GM12801 (cell line): ENCODE results near the gene ARFGEF2.

ENCODE experiments used
- TF ChIP-seq, protein P1 (sequence below): IDR thresholded peaks from one replicate; pipeline ENCODE4 v1.5.1; 2011; ENCODE audit warnings: control low read depth; ENCODE audit not compliant: insufficient read length; ENCODE audit errors: extremely low read depth

ARFGEF2 gene

DNA sequence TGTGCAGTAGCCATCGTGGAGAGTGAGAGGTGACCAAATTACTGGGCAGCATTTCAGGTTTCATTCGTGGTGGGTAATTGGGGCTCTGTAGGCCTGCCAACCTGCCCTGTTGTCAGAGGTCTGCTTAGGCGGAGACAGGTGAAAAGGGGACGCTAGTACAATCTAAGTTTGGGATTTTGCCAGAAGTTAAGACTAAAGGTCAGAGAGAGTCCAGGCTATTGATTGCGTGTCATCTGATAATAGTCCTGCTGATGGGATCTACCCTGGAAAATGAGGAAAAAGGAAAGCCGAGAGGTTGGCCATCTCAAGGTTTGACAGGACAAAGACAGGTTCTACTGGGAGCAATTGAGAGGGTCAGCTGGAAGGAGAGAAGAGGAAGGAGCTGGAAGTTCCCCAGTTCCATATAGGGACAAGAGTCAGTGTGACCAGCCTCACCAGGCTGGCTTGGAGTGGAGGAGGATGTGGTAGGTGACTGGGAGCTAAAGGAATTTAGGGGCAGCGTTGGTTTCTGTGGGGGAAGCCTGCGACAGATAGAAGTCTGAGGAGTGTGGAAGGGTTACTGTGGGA, 10.9 kb downstream of the ARFGEF2 start:
- TF ChIP-seq, protein P1, sequence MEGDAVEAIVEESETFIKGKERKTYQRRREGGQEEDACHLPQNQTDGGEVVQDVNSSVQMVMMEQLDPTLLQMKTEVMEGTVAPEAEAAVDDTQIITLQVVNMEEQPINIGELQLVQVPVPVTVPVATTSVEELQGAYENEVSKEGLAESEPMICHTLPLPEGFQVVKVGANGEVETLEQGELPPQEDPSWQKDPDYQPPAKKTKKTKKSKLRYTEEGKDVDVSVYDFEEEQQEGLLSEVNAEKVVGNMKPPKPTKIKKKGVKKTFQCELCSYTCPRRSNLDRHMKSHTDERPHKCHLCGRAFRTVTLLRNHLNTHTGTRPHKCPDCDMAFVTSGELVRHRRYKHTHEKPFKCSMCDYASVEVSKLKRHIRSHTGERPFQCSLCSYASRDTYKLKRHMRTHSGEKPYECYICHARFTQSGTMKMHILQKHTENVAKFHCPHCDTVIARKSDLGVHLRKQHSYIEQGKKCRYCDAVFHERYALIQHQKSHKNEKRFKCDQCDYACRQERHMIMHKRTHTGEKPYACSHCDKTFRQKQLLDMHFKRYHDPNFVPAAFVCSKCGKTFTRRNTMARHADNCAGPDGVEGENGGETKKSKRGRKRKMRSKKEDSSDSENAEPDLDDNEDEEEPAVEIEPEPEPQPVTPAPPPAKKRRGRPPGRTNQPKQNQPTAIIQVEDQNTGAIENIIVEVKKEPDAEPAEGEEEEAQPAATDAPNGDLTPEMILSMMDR = no peak

DNA sequence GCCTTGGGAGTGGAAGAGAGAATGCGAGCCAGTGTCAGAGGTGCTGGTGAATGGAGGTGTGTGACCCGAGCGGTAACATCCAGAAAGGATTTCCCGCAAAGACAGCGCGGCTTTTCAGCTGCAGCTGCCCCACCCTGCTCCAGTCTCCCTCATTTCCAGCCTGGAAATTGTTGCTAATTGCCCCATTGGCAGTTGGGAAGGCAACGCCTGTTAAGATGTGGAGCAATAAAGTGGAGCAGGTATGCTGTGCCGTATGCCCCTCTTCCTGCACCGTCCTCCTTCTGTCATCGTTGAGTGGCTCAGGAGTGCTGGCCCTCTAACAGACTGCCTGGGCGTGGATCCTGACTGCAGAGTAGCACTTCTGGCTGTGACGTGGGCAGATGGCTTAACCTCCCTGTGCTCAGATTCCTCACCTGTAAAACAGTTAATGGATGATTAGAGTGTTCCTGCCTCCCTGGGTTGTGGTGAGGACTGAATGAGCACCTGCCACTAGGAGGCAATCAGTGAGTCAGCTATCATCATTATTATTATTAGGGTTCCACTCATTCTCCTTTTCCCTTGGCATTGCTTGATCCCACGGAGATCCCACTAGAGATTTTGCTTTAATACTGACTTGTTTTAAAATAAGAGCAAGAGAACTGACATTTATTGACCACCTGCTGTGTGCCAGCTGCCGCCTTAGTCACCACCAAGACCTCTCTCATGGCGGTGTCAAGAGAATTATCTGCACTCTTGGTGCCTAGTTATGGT, 11.7 kb downstream of the ARFGEF2 start:
- TF ChIP-seq, protein P1 = no peak

DNA sequence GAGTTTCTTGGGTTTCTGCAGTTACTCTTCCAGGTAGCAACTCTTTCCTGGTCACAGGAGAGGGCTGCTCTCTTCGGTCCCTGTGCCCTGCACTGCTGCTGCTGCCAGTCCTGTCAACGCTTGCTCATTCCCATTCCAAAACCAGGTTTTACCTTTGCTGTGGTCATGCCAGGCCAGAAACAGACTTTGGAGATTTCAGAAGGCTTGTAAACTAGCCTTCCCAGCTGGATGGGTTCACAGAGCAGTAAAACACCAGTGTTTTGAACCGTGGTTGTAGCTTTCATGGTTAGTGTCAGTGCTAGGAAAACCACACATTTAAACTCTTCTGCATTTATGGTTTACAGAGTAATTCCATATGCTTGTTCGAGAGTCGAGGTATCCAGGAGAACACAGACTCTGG, 16.2 kb downstream of the ARFGEF2 start:
- TF ChIP-seq, protein P1 = no peak

DNA sequence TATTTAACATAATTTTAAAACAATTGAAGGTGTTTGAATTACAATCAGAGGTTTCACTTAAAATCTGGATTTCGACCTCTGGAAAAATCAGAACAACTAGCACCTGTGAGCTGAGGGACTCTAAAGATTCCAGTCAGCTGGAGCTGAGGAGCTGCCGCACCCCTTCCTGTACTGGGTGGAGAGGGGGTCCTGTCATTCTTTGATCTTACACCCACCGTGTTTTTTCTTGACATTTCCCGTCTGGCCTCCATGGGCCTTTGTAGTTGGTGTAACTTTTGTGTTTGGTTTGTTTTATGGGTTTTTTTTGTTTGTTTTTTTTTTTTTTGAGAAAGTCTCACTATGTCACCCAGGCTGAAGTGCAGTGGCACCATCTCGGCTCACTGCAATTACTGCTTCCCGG, 17.2 kb downstream of the ARFGEF2 start:
- TF ChIP-seq, protein P1 = no peak

DNA sequence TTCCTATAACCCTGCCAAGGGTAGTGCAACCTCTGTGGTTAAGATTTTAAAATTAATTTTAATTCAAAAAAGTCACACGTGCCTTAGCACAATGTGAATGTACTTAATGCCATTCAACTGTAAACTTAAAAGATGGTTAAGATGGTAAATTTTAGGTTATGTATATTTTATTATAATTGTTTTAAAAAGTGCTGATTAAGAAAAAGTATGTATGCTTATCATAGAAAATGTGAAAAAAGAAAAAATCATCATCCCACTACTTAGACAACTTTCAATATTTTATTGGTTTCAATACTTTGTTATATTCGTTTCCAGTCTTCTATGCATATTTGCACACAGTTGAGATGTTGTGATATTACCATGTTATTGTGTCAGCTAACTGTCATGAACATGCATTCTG, 18.7 kb downstream of the ARFGEF2 start:
- TF ChIP-seq, protein P1 = no peak

DNA sequence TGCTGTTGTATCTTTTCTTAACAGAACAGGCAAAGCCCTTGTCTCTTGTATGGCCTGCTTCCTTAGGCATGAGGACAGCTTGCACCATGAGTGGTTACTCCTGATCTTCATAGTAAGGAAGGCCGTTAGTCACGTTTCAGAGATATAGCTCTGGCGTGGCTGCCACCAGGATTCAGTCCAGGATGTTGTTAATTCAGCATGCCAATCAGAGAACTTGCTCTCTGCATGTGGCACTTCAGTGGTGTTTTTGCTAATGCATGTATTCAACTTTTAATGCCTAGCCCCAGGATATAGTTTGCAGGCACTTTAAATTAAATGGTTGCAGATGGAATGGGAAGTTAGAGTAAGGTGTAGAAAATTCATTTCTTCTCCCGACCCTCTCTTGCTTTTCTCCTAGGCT, 20.0 kb downstream of the ARFGEF2 start:
- TF ChIP-seq, protein P1 = no peak

DNA sequence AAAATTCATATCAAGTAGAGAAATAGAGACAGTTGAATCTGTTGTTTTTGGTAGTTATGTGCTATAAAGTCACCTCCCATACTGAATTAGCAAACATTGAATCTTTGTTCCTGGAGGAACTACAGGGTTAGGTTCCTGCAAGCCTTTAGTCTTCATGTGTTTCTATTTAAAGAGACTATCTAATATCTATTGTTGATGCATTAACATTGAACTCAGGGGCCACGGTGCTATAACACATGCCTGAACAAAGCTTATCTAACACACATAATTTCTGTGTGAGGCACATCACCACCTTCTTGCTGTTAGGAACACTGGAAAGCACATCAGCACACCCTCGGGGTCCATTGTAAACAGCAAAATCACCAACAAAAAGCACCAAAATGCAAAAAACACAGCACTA, 21.2 kb downstream of the ARFGEF2 start:
- TF ChIP-seq, protein P1 = no peak
